Measurements from ENCODE around the gene INTS1. TPM values are rescaled to one million over a fixed set of nuclear protein-coding genes. Genes with fewer than 3 reads are reported as not detected.

The INTS1 gene
- total RNA-seq, 6 experiments from 2014 or later: 84.0 to 104 (median 89.5) TPM

GRCh38 chr7:1426474-1426873 lies 77.7 kb downstream of the INTS1 start:
- H3K4me1 Mint-ChIP-seq (ENCODE audit: low read depth): no peaks in the 10 kb centered on the region
- no peaks in the 10 kb centered on the region for H3K36me3 Mint-ChIP-seq (ENCODE audit: low read depth)

DNA sequence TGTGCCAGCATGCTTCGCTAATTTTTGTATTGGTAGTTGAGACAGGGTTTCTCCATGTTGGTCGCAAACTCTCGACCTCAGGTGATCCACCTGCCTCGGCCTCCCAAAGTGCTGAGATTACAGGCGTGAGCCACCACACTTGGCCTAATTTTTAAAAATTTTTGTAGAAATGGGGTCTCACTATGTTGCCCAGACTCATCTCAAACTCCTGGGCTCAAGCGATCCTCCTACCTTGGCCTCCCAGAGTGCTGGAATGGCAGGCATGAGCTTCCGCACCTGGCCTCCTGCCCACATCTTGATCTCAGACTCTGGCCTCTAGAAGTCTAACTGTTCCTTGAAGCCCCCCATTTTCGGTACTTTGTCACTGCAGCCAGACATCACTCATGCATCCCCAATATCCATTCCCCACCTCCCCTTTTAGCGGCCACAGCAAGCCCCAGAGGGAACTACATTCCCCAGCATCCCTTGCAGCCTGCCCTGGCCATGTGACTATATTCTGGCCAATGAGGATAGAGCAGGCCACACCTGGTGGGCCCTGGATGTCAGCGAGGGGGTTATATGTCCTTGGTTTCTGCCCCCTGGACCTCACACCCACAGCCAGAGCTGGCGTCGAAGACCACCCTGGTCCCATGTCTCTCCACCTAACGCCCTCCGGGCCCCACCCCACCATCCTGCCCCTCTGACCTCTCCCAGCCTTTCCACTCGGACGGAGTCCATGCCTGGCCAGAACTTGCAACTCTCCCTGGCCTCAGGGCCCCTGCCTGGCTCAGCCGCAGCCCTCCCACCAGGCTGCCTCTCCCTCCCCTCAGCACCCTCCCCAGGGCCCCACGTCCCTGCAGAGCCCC lies 78.7 kb downstream of the INTS1 start:
- H3K36me3 Mint-ChIP-seq (ENCODE audit: low read depth): no peaks in the 10 kb centered on the region
- TF ChIP-seq, protein P1, sequence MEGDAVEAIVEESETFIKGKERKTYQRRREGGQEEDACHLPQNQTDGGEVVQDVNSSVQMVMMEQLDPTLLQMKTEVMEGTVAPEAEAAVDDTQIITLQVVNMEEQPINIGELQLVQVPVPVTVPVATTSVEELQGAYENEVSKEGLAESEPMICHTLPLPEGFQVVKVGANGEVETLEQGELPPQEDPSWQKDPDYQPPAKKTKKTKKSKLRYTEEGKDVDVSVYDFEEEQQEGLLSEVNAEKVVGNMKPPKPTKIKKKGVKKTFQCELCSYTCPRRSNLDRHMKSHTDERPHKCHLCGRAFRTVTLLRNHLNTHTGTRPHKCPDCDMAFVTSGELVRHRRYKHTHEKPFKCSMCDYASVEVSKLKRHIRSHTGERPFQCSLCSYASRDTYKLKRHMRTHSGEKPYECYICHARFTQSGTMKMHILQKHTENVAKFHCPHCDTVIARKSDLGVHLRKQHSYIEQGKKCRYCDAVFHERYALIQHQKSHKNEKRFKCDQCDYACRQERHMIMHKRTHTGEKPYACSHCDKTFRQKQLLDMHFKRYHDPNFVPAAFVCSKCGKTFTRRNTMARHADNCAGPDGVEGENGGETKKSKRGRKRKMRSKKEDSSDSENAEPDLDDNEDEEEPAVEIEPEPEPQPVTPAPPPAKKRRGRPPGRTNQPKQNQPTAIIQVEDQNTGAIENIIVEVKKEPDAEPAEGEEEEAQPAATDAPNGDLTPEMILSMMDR (IDR thresholded peaks at IDR 0.05): no peak
- H3K27ac Mint-ChIP-seq: no peak overlapping the region
- H3K4me3 Mint-ChIP-seq: no peak overlapping the region
- no peaks in the 10 kb centered on the region for H3K9me3 Mint-ChIP-seq
- peaks cover 30% of the 10 kb centered on the region for H3K27me3 Mint-ChIP-seq (ENCODE audit: insufficient read depth)
- no peaks in the 10 kb centered on the region for H3K4me1 Mint-ChIP-seq (ENCODE audit: low read depth)
- no peak for DNase-seq

More at GRCh38 chr7:1426474-1426873, 77.7 kb downstream of the INTS1 start:
- H3K4me3 Mint-ChIP-seq: no peak overlapping the region
- no peak for DNase-seq
- TF ChIP-seq, protein P1 (IDR thresholded peaks at IDR 0.05): no peak
- no peaks in the 10 kb centered on the region for H3K9me3 Mint-ChIP-seq
- H3K27ac Mint-ChIP-seq: no peak overlapping the region
- H3K27me3 Mint-ChIP-seq (ENCODE audit: insufficient read depth): peaks cover 28% of the 10 kb centered on the region

- Mint-ChIP-seq H3K27ac (no peak overlapping the region), H3K9me3 (no peaks in the 10 kb centered on the region), H3K4me3 (no peak overlapping the region), H3K4me1 (ENCODE audit: low read depth) (no peaks in the 10 kb centered on the region), H3K36me3 (ENCODE audit: low read depth) (no peaks in the 10 kb centered on the region), H3K27me3 (ENCODE audit: insufficient read depth) (peaks cover 30% of the 10 kb centered on the region)
- DNase-seq: no peak
- TF ChIP-seq, protein P1 (IDR thresholded peaks at IDR 0.05): no peak
Measured at GRCh38 chr7:1424041-1424440, 80.1 kb downstream of the INTS1 start.

DNA sequence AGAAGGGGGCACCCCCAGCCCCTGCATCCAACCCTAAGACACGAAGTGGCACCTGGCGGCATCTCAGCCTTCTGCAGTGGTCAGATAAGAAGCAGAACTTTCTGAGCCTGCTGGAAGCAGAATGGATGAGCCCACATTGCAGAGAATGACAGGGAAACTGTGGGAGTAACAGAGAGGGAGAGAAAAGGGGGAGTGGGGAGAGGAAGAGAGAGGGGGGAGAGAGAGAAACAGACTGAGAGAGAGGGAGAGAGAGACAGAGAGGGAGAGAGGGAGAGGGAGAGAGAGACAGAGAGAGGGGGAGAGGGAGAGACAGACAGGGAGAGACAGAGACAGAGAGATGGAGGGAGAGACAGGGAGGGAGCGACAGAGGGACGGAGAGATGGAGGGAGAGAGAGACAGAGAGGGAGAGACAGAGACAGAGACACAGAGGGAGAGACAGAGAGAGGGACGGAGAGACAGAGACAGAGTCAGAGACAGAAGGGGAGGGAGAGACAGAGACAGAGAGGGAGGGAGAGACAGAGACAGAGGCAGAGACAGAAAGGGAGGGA lies 80.9 kb downstream of the INTS1 start:
- TF ChIP-seq, protein P1 (IDR thresholded peaks at IDR 0.05): no peak
- no peak overlapping the region for H3K4me3 Mint-ChIP-seq
- no peak overlapping the region for H3K27ac Mint-ChIP-seq
- H3K27me3 Mint-ChIP-seq (ENCODE audit: insufficient read depth): peaks cover 30% of the 10 kb centered on the region
- H3K36me3 Mint-ChIP-seq (ENCODE audit: low read depth): no peaks in the 10 kb centered on the region
- no peak for DNase-seq
- H3K9me3 Mint-ChIP-seq: no peaks in the 10 kb centered on the region
- H3K4me1 Mint-ChIP-seq (ENCODE audit: low read depth): no peaks in the 10 kb centered on the region

GRCh38 chr7:1422512-1423263 lies 81.5 kb downstream of the INTS1 start:
- H3K4me3 Mint-ChIP-seq: no peak overlapping the region
- DNase-seq: no peak
- TF ChIP-seq, protein P1 (IDR thresholded peaks at IDR 0.05): no peak
- H3K27ac Mint-ChIP-seq: no peak overlapping the region
- H3K9me3 Mint-ChIP-seq: no peaks in the 10 kb centered on the region
- H3K36me3 Mint-ChIP-seq (ENCODE audit: low read depth): no peaks in the 10 kb centered on the region
- H3K4me1 Mint-ChIP-seq (ENCODE audit: low read depth): peaks cover under 1% of the 10 kb centered on the region; the same call in 1 of the 2 replicates
- H3K27me3 Mint-ChIP-seq (ENCODE audit: insufficient read depth): peaks cover 28% of the 10 kb centered on the region
